Transverse colon (tissue), 4 donors: Measurements from ENCODE around the gene ACE. TPM values are rescaled to one million over a fixed set of nuclear protein-coding genes. Genes with fewer than 3 reads are reported as not detected.
"Not testable (repeated sequence)": the region's sequence is repeated elsewhere in the genome, so short reads cannot be mapped to it uniquely, and the experiment has no call there.

Experiments
- DNase-seq: peaks from one replicate; pipeline ENCODE4 v3.0.0-alpha.2; 2019
- H3K27ac ChIP-seq, 4 donors: fragments of 200-600 bp; sonication (generic); 2 replicates each; pipeline ENCODE4 v1.5.1; 2016 to 2018; ENCODE audit warnings: inconsistent platforms in 4 of 4
- H3K27me3 ChIP-seq: fragments of 200-600 bp; sonication (generic); 2 replicates; pipeline ENCODE4 v1.5.1; 2017; ENCODE audit warnings: inconsistent platforms
- H3K36me3 ChIP-seq, 4 donors: fragments of 200-600 bp; sonication (generic); 2 replicates each; pipeline ENCODE4 v1.5.1; 2017 to 2019; ENCODE audit warnings: inconsistent platforms in 4 of 4
- H3K4me1 ChIP-seq, 4 donors: fragments of 200-600 bp; sonication (generic); 2 replicates each; pipeline ENCODE4 v1.5.1; 2017 to 2020; ENCODE audit warnings: inconsistent platforms in 4 of 4
- H3K4me3 ChIP-seq, 4 donors: fragments of 200-600 bp; sonication (generic); 1 replicate in 1 of 4; 2 replicates in 3 of 4; pipeline versions ENCODE4 v1.5.1 to v1.6.1; 2017 to 2019; ENCODE audit warnings: inconsistent platforms in 4 of 4
- H3K9me3 ChIP-seq, 2 donors: fragments of 200-600 bp; sonication (generic); 2 replicates each; pipeline ENCODE4 v1.5.1; 2017 to 2019; ENCODE audit warnings: inconsistent platforms in 2 of 2
- CTCF ChIP-seq, 5 experiments: fragments of 200-600 bp in 3 of 5; fragments of 450-650 bp in 2 of 5; sonication (generic) in 3 of 5; IDR thresholded peaks; 1 replicate in 2 of 5; 2 replicates in 3 of 5; pipeline ENCODE4 v1.5.1; 2016 to 2017; ENCODE audit warnings: antibody characterized with exemption in 5 of 5, inconsistent platforms in 3 of 5, mild to moderate bottlenecking in 2 of 5, moderate library complexity in 1 of 5
- EP300 ChIP-seq: sonication (generic); formaldehyde crosslinking; IDR thresholded peaks from one replicate; pipeline ENCODE4 v1.6.1; 2017; ENCODE audit warnings: antibody characterized with exemption, low read depth
- POLR2A ChIP-seq: fragments of 450-650 bp; IDR thresholded peaks from one replicate; pipeline ENCODE4 v1.6.1; 2016; ENCODE audit warnings: antibody characterized with exemption, mild to moderate bottlenecking, moderate library complexity
- POLR2AphosphoS5 ChIP-seq, 3 donors: sonication (generic); formaldehyde crosslinking; IDR thresholded peaks; one replicate each; pipeline ENCODE4 v1.6.1; 2016; ENCODE audit warnings: antibody characterized with exemption in 3 of 3
- WGBS, 2 donors: methylation state at CpG; one replicate each; pipeline ENCODE4 v1.1.5; 2018; ENCODE audit warnings: low coverage in 1 of 2; 5-methylcytosine and 5-hydroxymethylcytosine counted together
- in situ Hi-C, 4 donors: fragments of 200-750 bp; cut with MboI; loops; one replicate each; pipeline versions ENCODE4 v1.15.0 to v1.15.1; 2017; ENCODE audit warnings: low sequenced_read_pairs in 3 of 4, low pct_ligation_motif_present in 1 of 4, low pct_unique_long_range_greater_than_20kb in 1 of 4
- intact Hi-C: fragments of 100-400 bp; cut with DNase I; formaldehyde crosslinking; loops from one replicate; pipeline ENCODE4 v1.15.1; 2023; ENCODE audit warnings: low total_unique reads
- total RNA-seq, 4 donors: library from RNA; depleted of rRNA; stranded (reverse); fragments of >200 nt; gene quantifications; one replicate each; pipeline ENCODE4 v1.1.0, GENCODE V29; 2016

Gene ACE
- total RNA-seq, 4 donors from 2014 or later = 6.0 to 56.7 (median 28.0) TPM

- in situ Hi-C loops = no loop called here
These were observed 12.1 kb upstream of the ACE start for GRCh38 chr17:63464691-63465236.

GRCh38 chr17:63468099-63468498 lies 8.8 kb upstream of the ACE start:
- H3K27ac ChIP-seq, H3K4me1 ChIP-seq, H3K9me3 ChIP-seq, intact Hi-C loops, H3K36me3 ChIP-seq, H3K4me3 ChIP-seq, DNase-seq, in situ Hi-C loops, H3K27me3 ChIP-seq: not testable (repeated sequence)
- WGBS, 2 donors = 86 to 90% methylated on average over 4 to 6 of the region's 6 CpGs

More at GRCh38 chr17:63464691-63465236, 12.1 kb upstream of the ACE start:
- Histone ChIP-seq H3K36me3 (no peaks in the 10 kb centered on the region), H3K27ac (no peak overlapping the region), H3K4me1 (peaks cover 0 to 6% (median 0%) of the 10 kb centered on the region in 4 donors), H3K27me3 (no peaks in the 10 kb centered on the region), H3K9me3 (no peaks in the 10 kb centered on the region), H3K4me3 (no peak overlapping the region)
- intact Hi-C loops = no loop called here
- no peak for TF ChIP-seq POLR2A
- no peak for TF ChIP-seq POLR2AphosphoS5 (IDR thresholded peaks at IDR 0.05)
- TF ChIP-seq CTCF (IDR thresholded peaks at IDR 0.05) = no peak
- TF ChIP-seq EP300 = no peak
- 81 to 82% methylated on average over 4 of the region's 4 CpGs for WGBS, 2 donors
- no peak for DNase-seq

- H3K4me1 ChIP-seq = peaks cover 14 to 27% (median 23%) of the 10 kb centered on the region in 4 donors
- H3K27me3 ChIP-seq = peaks cover 13% of the 10 kb centered on the region
- TF ChIP-seq EP300 (no peak), POLR2AphosphoS5 (IDR thresholded peaks at IDR 0.05) (no peak), POLR2A (no peak), CTCF (IDR thresholded peaks at IDR 0.05) (no peak)
- no peaks in the 10 kb centered on the region for H3K9me3 ChIP-seq
- H3K4me3 ChIP-seq = no peak overlapping the region
- 29 to 32% methylated on average over 3 of the region's 3 CpGs for WGBS, 2 donors
- no peaks in the 10 kb centered on the region for H3K36me3 ChIP-seq
- no peak overlapping the region for H3K27ac ChIP-seq
- intact Hi-C loops = no loop called here
- DNase-seq = peak; percentile 62
- in situ Hi-C loops = no loop called here
These were observed 2.7 kb upstream of the ACE start for GRCh38 chr17:63474174-63474573.

- Histone ChIP-seq H3K4me1 (peaks cover 14 to 27% (median 23%) of the 10 kb centered on the region in 4 donors), H3K9me3 (no peaks in the 10 kb centered on the region), H3K27ac (no peak overlapping the region), H3K27me3 (peaks cover 13% of the 10 kb centered on the region), H3K4me3 (no peak overlapping the region), H3K36me3 (no peaks in the 10 kb centered on the region)
- DNase-seq = no peak
- intact Hi-C loops (no loop called here), in situ Hi-C loops (loop anchor here in 1 of 4 donors (5.0 kb wide), 1 partner anchor 53 kb away; no protein-coding TSS in a partner anchor)
- no peak for TF ChIP-seq POLR2AphosphoS5 (IDR thresholded peaks at IDR 0.05)
- no peak for TF ChIP-seq CTCF (IDR thresholded peaks at IDR 0.05)
- no peak for TF ChIP-seq EP300
- no peak for TF ChIP-seq POLR2A
- WGBS, 2 donors = 0 to 64% methylated on average over 2 to 10 of the region's 10 CpGs
These were observed 2.0 kb upstream of the ACE start for GRCh38 chr17:63474586-63475460.
